Lower lobe of right lung (tissue), 2 donors: ENCODE results near the gene MYH7B. TPM values are rescaled to one million over a fixed set of nuclear protein-coding genes. Genes with fewer than 3 reads are reported as not detected.

ENCODE experiments used
- ATAC-seq, 2 donors: fragments of 200-7000 bp; cut with Tn5 transposase; one replicate each; pipeline ENCODE4 v1.9.1; 2020 to 2022; ENCODE audit warnings: mild to moderate bottlenecking in 2 of 2, moderate library complexity in 2 of 2
- DNase-seq: peaks from one replicate; pipeline ENCODE4 v3.0.0-alpha.2; 2020
- H3K27ac ChIP-seq: fragments of 200-600 bp; one replicate; pipeline ENCODE4 v1.8.0; 2022
- H3K27me3 ChIP-seq: fragments of 200-600 bp; one replicate; pipeline ENCODE4 v1.8.0; 2022; ENCODE audit warnings: low read depth
- H3K36me3 ChIP-seq: fragments of 200-600 bp; one replicate; pipeline ENCODE4 v1.8.0; 2022; ENCODE audit warnings: mild to moderate bottlenecking
- H3K4me1 ChIP-seq: fragments of 200-600 bp; one replicate; pipeline ENCODE4 v1.8.0; 2022
- H3K4me3 ChIP-seq: fragments of 200-600 bp; one replicate; pipeline ENCODE4 v1.8.0; 2022; ENCODE audit warnings: mild to moderate bottlenecking
- H3K9me3 ChIP-seq: fragments of 200-600 bp; one replicate; pipeline ENCODE4 v1.8.0; 2022
- CTCF ChIP-seq: fragments of 200-600 bp; IDR thresholded peaks from one replicate; pipeline ENCODE4 v1.8.0; 2022; ENCODE audit warnings: antibody characterized with exemption, mild to moderate bottlenecking
- intact Hi-C: fragments of 100-400 bp; cut with DNase I; formaldehyde crosslinking; loops from one replicate; pipeline ENCODE4 v1.11.0; 2022
- total RNA-seq: library from RNA; stranded (reverse); fragmentation: NEBNext Ultra II Directional; extraction: Animal tissue kit (Norgen Biotek cat#: 25700); gene quantifications from one replicate; pipeline ENCODE4 v1.2.1, GENCODE V29; 2021
- donor health status: DM: no; HTN: yes; CAD: no; lungs with severe emphysema.

MYH7B gene
- total RNA-seq, 1 donor from 2014 or later, result 0.56 TPM

- Histone ChIP-seq H3K27me3 (peaks cover 2% of the 10 kb centered on the region), H3K4me1 (no peaks in the 10 kb centered on the region), H3K27ac (no peak overlapping the region), H3K4me3 (no peak overlapping the region), H3K9me3 (no peaks in the 10 kb centered on the region), H3K36me3 (no peaks in the 10 kb centered on the region)
- intact Hi-C loops, result no loop called here
- ATAC-seq (no peak), DNase-seq (no peak)
- no peak for TF ChIP-seq CTCF
Observed at GRCh38 chr20:34977365-34978091, 21.9 kb downstream of the MYH7B start.

GRCh38 chr20:34978092-34978744 lies 22.6 kb downstream of the MYH7B start:
- H3K4me3 ChIP-seq, result no peak overlapping the region

GRCh38 chr20:34979366-34980153 lies 23.9 kb downstream of the MYH7B start:
- intact Hi-C loops, result no loop called here
- DNase-seq, result no peak
- Histone ChIP-seq H3K27ac (no peak overlapping the region), H3K27me3 (peaks cover 16% of the 10 kb centered on the region), H3K4me1 (peaks cover 6% of the 10 kb centered on the region), H3K4me3 (no peak overlapping the region), H3K36me3 (no peaks in the 10 kb centered on the region), H3K9me3 (no peaks in the 10 kb centered on the region)
- ATAC-seq, result peak; percentile 12 to 18
- TF ChIP-seq CTCF, result no peak

More at GRCh38 chr20:34978092-34978744, 22.6 kb downstream of the MYH7B start:
- no peaks in the 10 kb centered on the region for H3K9me3 ChIP-seq
- H3K27me3 ChIP-seq, result peaks cover 8% of the 10 kb centered on the region
- DNase-seq, result no peak
- H3K4me1 ChIP-seq, result no peaks in the 10 kb centered on the region
- intact Hi-C loops, result no loop called here
- no peak for TF ChIP-seq CTCF
- no peak overlapping the region for H3K27ac ChIP-seq
- no peaks in the 10 kb centered on the region for H3K36me3 ChIP-seq
- ATAC-seq, result no peak

- intact Hi-C loops, result no loop called here
- ATAC-seq, result no peak
Observed at GRCh38 chr20:34980543-34981233, 25.0 kb downstream of the MYH7B start.

More at GRCh38 chr20:34980543-34981233, 25.0 kb downstream of the MYH7B start:
- Histone ChIP-seq H3K9me3 (no peaks in the 10 kb centered on the region), H3K27me3 (peaks cover 19% of the 10 kb centered on the region), H3K4me1 (peaks cover 6% of the 10 kb centered on the region), H3K27ac (no peak overlapping the region), H3K4me3 (no peak overlapping the region), H3K36me3 (no peaks in the 10 kb centered on the region)
- DNase-seq, result no peak
- no peak for TF ChIP-seq CTCF
